Glutamatergic neuron (in vitro differentiated cells): ENCODE measurements around the gene TPCN2. TPM values are rescaled to one million over a fixed set of nuclear protein-coding genes. Genes with fewer than 3 reads are reported as not detected.
A peak's percentile ranks its signal among the peaks of the same experiment; 100 is the strongest.

Source experiments
- DNase-seq: peaks from one replicate; pipeline ENCODE4 v3.0.0; 2022
- H3K27ac Mint-ChIP-seq: one replicate; pipeline ENCODE4 v1.8.0; 2020; ENCODE audit warnings: mild to moderate bottlenecking, mixed read lengths, inconsistent platforms; ENCODE audit not compliant: unreplicated experiment
- H3K27me3 Mint-ChIP-seq: one replicate; pipeline ENCODE4 v1.8.0; 2020; ENCODE audit warnings: mild to moderate bottlenecking, moderate library complexity, mixed read lengths, inconsistent platforms; ENCODE audit not compliant: unreplicated experiment
- H3K36me3 Mint-ChIP-seq: one replicate; pipeline ENCODE4 v1.8.0; 2020; ENCODE audit warnings: mild to moderate bottlenecking, mixed read lengths, inconsistent platforms; ENCODE audit not compliant: unreplicated experiment
- H3K4me1 Mint-ChIP-seq: one replicate; pipeline ENCODE4 v1.8.0; 2020; ENCODE audit warnings: mild to moderate bottlenecking, low read depth, mixed read lengths, inconsistent platforms; ENCODE audit not compliant: unreplicated experiment
- H3K4me3 Mint-ChIP-seq: one replicate; pipeline ENCODE4 v1.8.0; 2020; ENCODE audit warnings: mild to moderate bottlenecking, mixed read lengths, inconsistent platforms; ENCODE audit not compliant: unreplicated experiment
- H3K9me3 Mint-ChIP-seq: one replicate; pipeline ENCODE4 v1.8.0; 2020; ENCODE audit warnings: mild to moderate bottlenecking, moderate library complexity, mixed read lengths, inconsistent platforms; ENCODE audit not compliant: unreplicated experiment
- CTCF ChIP-seq: fragments of 200-600 bp; sonication (generic); IDR thresholded peaks from one replicate; pipeline ENCODE4 v1.5.0; 2021; ENCODE audit not compliant: partially characterized antibody, unreplicated experiment
- total RNA-seq: library from RNA; stranded (reverse); fragmentation: NEBNext Ultra II Directional; extraction: Animal tissue kit (Norgen Biotek cat#: 25700); gene quantifications from one replicate; pipeline ENCODE4 v1.2.1, GENCODE V29; 2021; ENCODE audit not compliant: unreplicated experiment

TPCN2 gene
- total RNA-seq, 1 donor from 2014 or later: 17.2 TPM

- Mint-ChIP-seq H3K27ac (no peak overlapping the region), H3K9me3 (peaks cover 2% of the 10 kb centered on the region), H3K36me3 (no peaks in the 10 kb centered on the region), H3K4me1 (peaks cover 4% of the 10 kb centered on the region), H3K4me3 (no peak overlapping the region), H3K27me3 (peaks cover 3% of the 10 kb centered on the region)
- DNase-seq: peak; percentile 12
- TF ChIP-seq CTCF: no peak
These were observed 10.0 kb downstream of the TPCN2 start for GRCh38 chr11:69058511-69059270.

GRCh38 chr11:69059429-69059828 is 10.7 kb downstream of the TPCN2 start:
- H3K36me3 Mint-ChIP-seq: no peaks in the 10 kb centered on the region
- H3K27me3 Mint-ChIP-seq: peaks cover 3% of the 10 kb centered on the region

DNA sequence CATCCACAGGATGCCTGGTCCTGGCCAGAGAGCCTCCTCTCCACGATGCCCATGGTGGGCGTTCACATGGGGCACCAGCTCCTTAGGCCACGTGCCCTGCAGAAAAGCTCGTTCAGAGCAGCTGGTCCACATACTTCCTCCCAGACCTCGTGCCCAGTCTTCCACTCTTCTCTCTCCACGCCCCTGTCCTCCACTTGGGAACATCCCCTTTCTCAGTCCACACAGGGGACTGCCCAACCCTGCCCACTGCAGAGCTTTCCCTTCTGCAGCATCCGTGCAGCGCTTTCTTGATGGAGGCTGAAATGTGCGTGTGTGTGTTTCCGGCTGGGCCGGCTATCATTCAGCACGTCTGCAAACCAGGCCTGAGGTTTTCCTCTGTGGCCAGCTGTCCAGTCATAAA is 11.3 kb downstream of the TPCN2 start:
- Mint-ChIP-seq H3K27me3 (peaks cover 3% of the 10 kb centered on the region), H3K4me1 (peaks cover 4% of the 10 kb centered on the region), H3K4me3 (no peak overlapping the region), H3K27ac (no peak overlapping the region), H3K9me3 (peaks cover 2% of the 10 kb centered on the region), H3K36me3 (no peaks in the 10 kb centered on the region)
- no peak for TF ChIP-seq CTCF
- no peak for DNase-seq

More at GRCh38 chr11:69059429-69059828, 10.7 kb downstream of the TPCN2 start:
- H3K9me3 Mint-ChIP-seq: peaks cover 2% of the 10 kb centered on the region
- no peak for DNase-seq
- no peak overlapping the region for H3K27ac Mint-ChIP-seq
- TF ChIP-seq CTCF: no peak
- peaks cover 4% of the 10 kb centered on the region for H3K4me1 Mint-ChIP-seq
- H3K4me3 Mint-ChIP-seq: no peak overlapping the region

DNA sequence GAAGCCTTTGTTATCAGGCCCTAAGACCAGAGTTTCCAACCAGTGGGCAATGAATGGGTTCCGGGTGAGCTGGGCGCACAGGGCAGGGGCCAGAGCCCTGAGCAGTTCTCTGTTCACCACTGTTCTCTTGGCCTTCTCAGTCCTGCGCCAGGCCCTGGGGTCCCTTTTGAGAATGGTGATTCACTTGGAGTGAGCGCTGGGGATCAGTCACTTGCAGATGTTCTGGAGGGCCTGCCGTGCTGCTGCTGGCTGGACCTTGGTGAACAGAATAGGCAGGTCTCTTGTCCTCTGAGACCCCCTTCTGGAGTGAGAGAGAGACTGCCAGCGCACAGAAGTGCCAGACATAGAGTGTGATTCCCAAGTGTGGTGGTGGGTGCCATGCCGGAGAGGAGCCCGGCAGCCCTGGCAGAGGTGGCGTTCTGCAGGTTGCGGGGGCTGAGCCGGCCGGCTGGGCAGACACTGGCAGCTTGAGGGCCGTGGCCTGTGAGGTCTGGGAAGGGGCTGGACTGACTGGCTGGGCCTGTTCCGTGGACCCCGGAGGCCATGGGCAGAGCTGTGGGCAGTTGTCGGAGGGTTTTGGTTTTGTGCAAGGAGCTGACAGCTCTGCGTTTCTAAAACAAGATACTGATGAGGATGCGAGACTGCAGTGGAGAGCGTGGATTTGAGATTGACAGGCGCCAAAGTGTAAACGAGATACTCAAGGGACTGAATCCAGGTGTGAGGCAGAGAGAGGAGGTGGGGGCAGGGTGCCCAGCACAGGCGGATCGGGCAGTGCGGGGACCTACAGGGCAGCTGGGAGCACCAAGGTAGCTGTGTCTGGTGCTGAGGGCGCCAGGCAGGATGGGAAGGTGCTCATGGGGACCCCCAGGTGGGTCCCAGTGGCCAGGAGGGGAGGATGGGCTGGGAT is 12.3 kb downstream of the TPCN2 start:
- peaks cover 3% of the 10 kb centered on the region for H3K27me3 Mint-ChIP-seq
- DNase-seq: peak; percentile 17
- no peaks in the 10 kb centered on the region for H3K36me3 Mint-ChIP-seq
- H3K4me1 Mint-ChIP-seq: peaks cover 4% of the 10 kb centered on the region
- no peak overlapping the region for H3K27ac Mint-ChIP-seq
- H3K9me3 Mint-ChIP-seq: peaks cover 2% of the 10 kb centered on the region
- TF ChIP-seq CTCF: no peak
- no peak overlapping the region for H3K4me3 Mint-ChIP-seq

DNA sequence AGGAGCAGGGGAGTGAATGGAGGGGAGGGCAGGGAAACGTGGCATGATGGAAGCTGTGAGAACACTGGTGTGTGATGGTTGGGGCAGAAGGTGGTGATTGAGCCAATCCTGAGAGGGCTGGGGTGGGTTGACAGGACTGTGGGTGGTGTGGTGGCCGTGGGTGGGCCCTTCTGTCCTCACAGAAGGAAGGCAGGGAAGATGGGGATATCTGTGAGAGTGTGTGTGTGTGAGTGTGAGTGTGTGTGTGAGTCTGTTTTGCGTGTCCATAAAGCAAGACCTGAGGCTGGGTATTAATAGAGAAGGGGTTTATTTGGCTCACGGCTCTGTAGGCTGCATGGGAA is 13.0 kb downstream of the TPCN2 start:
- Mint-ChIP-seq H3K36me3 (no peaks in the 10 kb centered on the region), H3K27me3 (peaks cover 3% of the 10 kb centered on the region), H3K9me3 (no peaks in the 10 kb centered on the region), H3K4me1 (peaks cover 3% of the 10 kb centered on the region), H3K4me3 (no peak overlapping the region), H3K27ac (no peak overlapping the region)
- TF ChIP-seq CTCF: no peak
- no peak for DNase-seq
